ENCODE data around the gene STK32C. TPM values are rescaled to one million over a fixed set of nuclear protein-coding genes. Genes with fewer than 3 reads are reported as not detected.

STK32C gene
- total and polyA plus RNA-seq, 10 of the 15 experiments (the other 5 are each of a cell fraction or from before 2014, with no cell fraction given): 1.5 to 18.1 (median 6.4) TPM

GRCh38 chr10:132311338-132311939 is 3.7 kb upstream of the STK32C start:
- Histone ChIP-seq H3K4me1 (ENCODE audit: control insufficient read depth, insufficient read depth, low read length) (no peaks in the 10 kb centered on the region), H3K79me2 (ENCODE audit: control insufficient read depth, insufficient read depth, low read length) (no peaks in the 10 kb centered on the region), H3K27ac (ENCODE audit: control insufficient read depth, insufficient read depth) (no peak overlapping the region), H3K27me3 (replicated peaks in 1 of 2; ENCODE audit: control insufficient read depth in 2 of 2, insufficient read depth in 2 of 2, low read length in 1 of 2) (peaks cover 5 to 13% of the 10 kb centered on the region in 2 experiments), H2AFZ (ENCODE audit: control insufficient read depth, low read depth, low read length) (no peak overlapping the region), H3K4me3 (no peak overlapping the region), H3K36me3 (ENCODE audit: control insufficient read depth in 2 of 2, insufficient read depth in 2 of 2, low read length in 1 of 2) (no peaks in the 10 kb centered on the region), H3K9ac (ENCODE audit: control insufficient read depth, insufficient read depth, low read length) (no peak overlapping the region), H3K9me3 (replicated peaks; ENCODE audit: control insufficient read depth, insufficient read depth, low read length) (no peaks in the 10 kb centered on the region; the same call in 2 of the 3 replicates), H4K20me1 (ENCODE audit: control insufficient read depth, insufficient read depth) (no peaks in the 10 kb centered on the region; the same call in 1 of the 2 replicates), H3K4me2 (ENCODE audit: control insufficient read depth, insufficient read depth) (no peak overlapping the region)
- TF ChIP-seq REST (IDR thresholded peaks at IDR 0.05; ENCODE audit: low read depth, low read length) (no peak), GATAD2B (conservative IDR thresholded peaks at IDR 0.05; ENCODE audit: low read depth) (no peak), BACH1 (IDR thresholded peaks at IDR 0.05; ENCODE audit: borderline replicate concordance) (no peak), PML (IDR thresholded peaks at IDR 0.05; ENCODE audit: low read length) (no peak), ATF2 (IDR thresholded peaks at IDR 0.05; ENCODE audit: low read length) (no peak), EP300 (IDR thresholded peaks at IDR 0.05; ENCODE audit: borderline replicate concordance in 1 of 2, control insufficient read depth in 1 of 2, low read depth in 2 of 2, low read length in 2 of 2) (no peak), MYC (IDR thresholded peaks at IDR 0.05; ENCODE audit: insufficient read depth, insufficient read length, insufficient replicate concordance, low read length, severe bottlenecking) (no peak), JUNB (IDR thresholded peaks at IDR 0.05) (no peak), IKZF1 (conservative IDR thresholded peaks at IDR 0.05) (no peak), HDGF (IDR thresholded peaks at IDR 0.05) (no peak), CBX5 (IDR thresholded peaks at IDR 0.05; ENCODE audit: low read depth) (no peak), EZH2 (IDR thresholded peaks at IDR 0.05; ENCODE audit: borderline replicate concordance, control insufficient read depth, low read depth, low read length) (no peak), RFX5 (IDR thresholded peaks at IDR 0.05; ENCODE audit: low read depth, low read length) (no peak), ZBTB33 (IDR thresholded peaks at IDR 0.05) (no peak), MTA3 (IDR thresholded peaks at IDR 0.05; ENCODE audit: borderline replicate concordance, low read length) (no peak), ATF7 (IDR thresholded peaks at IDR 0.05; ENCODE audit: low read depth) (no peak), MTA2 (IDR thresholded peaks at IDR 0.05; ENCODE audit: low read depth) (no peak), SREBF2 (IDR thresholded peaks at IDR 0.05; ENCODE audit: low read length) (no peak), STAT1 (conservative IDR thresholded peaks at IDR 0.05) (no peak), KDM1A (IDR thresholded peaks at IDR 0.05; ENCODE audit: borderline replicate concordance) (no peak)
- FAIRE-seq (no peak), ATAC-seq (no peak), DNase-seq (ENCODE audit: low read depth, low spot score) (no peak)
- WGBS (ENCODE audit: insufficient coverage, insufficient replicate concordance, low lambda C conversion rate, missing lambda C conversion rate): 63% methylated on average over 15 of the region's 18 CpGs
- no TSS peak for BruUV-seq (replicated peaks)
- RAD21 ChIA-PET (ENCODE audit: unreplicated experiment): no interaction called here
- SMC1A ChIA-PET (ENCODE audit: uncharacterized antibody, unreplicated experiment): no interaction called here
- CTCF ChIA-PET: no interaction called here
- POLR2A ChIA-PET: no interaction called here
- intact Hi-C loops (cut with micrococcal nuclease; ENCODE audit: unreplicated experiment) (no loop called here), in situ Hi-C loops (cut with MboI) (no loop called here)

All from GM12878 (cell line).